Peyer's patch (tissue), 4 donors: ENCODE data around the gene NAA80.
"Not testable (repeated sequence)": the region's sequence is repeated elsewhere in the genome, so short reads cannot be mapped to it uniquely, and the experiment has no call there.

Source experiments
- CTCF ChIP-seq, 6 experiments: fragments of 450-650 bp in 4 of 6; fragments of 200-600 bp in 2 of 6; sonication (generic) in 1 of 6; IDR thresholded peaks; one replicate each; pipeline ENCODE4 v1.5.1; 2017 to 2019; ENCODE audit warnings: antibody characterized with exemption in 6 of 6, mild to moderate bottlenecking in 3 of 6, moderate library complexity in 1 of 6
- POLR2A ChIP-seq, 2 donors: fragments of 450-650 bp; IDR thresholded peaks; one replicate each; pipeline ENCODE4 v1.5.1; 2017; ENCODE audit warnings: antibody characterized with exemption in 2 of 2, mild to moderate bottlenecking in 2 of 2, moderate library complexity in 2 of 2

DNA sequence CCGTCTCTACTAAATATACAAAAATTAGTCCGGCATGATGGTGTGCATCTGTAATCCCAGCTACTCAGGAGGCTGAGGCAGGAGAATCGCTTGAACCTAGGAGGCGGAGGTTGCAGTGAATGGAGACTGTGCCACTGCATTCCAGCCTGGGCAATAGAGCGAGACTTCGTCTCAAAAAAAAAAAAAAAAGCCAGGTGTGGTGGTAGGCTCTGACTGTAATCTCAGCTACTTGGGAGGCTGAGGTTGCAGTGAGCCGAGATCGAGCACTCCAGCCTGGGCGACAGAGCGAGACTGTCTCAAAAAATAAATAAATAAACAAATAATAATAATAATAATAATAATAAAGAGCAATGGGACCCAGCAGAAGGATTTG lies 26.7 kb downstream of the NAA80 start:
- not testable (repeated sequence) for TF ChIP-seq POLR2A, CTCF (IDR thresholded peaks at IDR 0.05)
